A673 (cell line): ENCODE data around the gene EXD2. TPM values are rescaled to one million over a fixed set of nuclear protein-coding genes. Genes with fewer than 3 reads are reported as not detected.
"Not testable (repeated sequence)": the region's sequence is repeated elsewhere in the genome, so short reads cannot be mapped to it uniquely, and the experiment has no call there.

ENCODE experiments used
- BruUV-seq: library from RNA; stranded (reverse); fragments of 400-500 nt; replicated peaks from 2 replicates; lab custom pipeline; 2021; lab: Mats Ljungman, UMichigan
- CTCF ChIA-PET: fragments of 300-600 bp; sonication (Branson Sonifier 250); formaldehyde crosslinking; loops from one replicate; lab custom pipeline; 2022; ENCODE audit warnings: antibody characterized with exemption; lab: Charles Lee
- POLR2A ChIA-PET: fragments of 300-600 bp; sonication (Branson Sonifier 250); formaldehyde crosslinking; loops from one replicate; lab custom pipeline; 2022; ENCODE audit warnings: antibody characterized with exemption; ENCODE audit not compliant: low non-redundant PET; lab: Charles Lee
- DNase-seq: peaks from one replicate; pipeline ENCODE4 v3.0.0-alpha.2; 2015; ENCODE audit warnings: low spot score
- H3K27ac ChIP-seq: fragments of 200-600 bp; sonication (generic); 2 replicates; pipeline ENCODE4 v1.5.1; 2016; ENCODE audit warnings: mixed run types, low read depth, mild to moderate bottlenecking, mixed read lengths, antibody characterized with exemption, low read length; ENCODE audit not compliant: poor library complexity, severe bottlenecking
- H3K27me3 ChIP-seq: fragments of 200-600 bp; sonication (generic); replicated peaks from 2 replicates; pipeline ENCODE4 v1.6.1; 2017; ENCODE audit warnings: mixed run types, low read depth, mild to moderate bottlenecking, mixed read lengths, antibody characterized with exemption, low read length; ENCODE audit not compliant: insufficient read depth, poor library complexity
- H3K36me3 ChIP-seq: fragments of 200-600 bp; sonication (generic); 2 replicates; pipeline ENCODE4 v1.6.1; 2016; ENCODE audit warnings: mixed run types, mild to moderate bottlenecking, mixed read lengths, antibody characterized with exemption, low read length; ENCODE audit not compliant: insufficient read depth, poor library complexity, severe bottlenecking
- H3K4me1 ChIP-seq: fragments of 200-600 bp; sonication (generic); 2 replicates; pipeline ENCODE4 v1.6.1; 2017; ENCODE audit warnings: mixed run types, mild to moderate bottlenecking, mixed read lengths, antibody characterized with exemption, low read length; ENCODE audit not compliant: insufficient read depth, poor library complexity, severe bottlenecking
- H3K4me3 ChIP-seq: fragments of 200-600 bp; sonication (generic); 2 replicates; pipeline ENCODE4 v1.5.1; 2016; ENCODE audit warnings: low read depth, mixed run types, mild to moderate bottlenecking, mixed read lengths, low read length; ENCODE audit not compliant: poor library complexity, severe bottlenecking
- H3K9me3 ChIP-seq: fragments of 200-600 bp; sonication (generic); 2 replicates; pipeline ENCODE4 v1.6.1; 2016; ENCODE audit warnings: mixed run types, low read depth, mild to moderate bottlenecking, mixed read lengths, antibody characterized with exemption, low read length; ENCODE audit not compliant: poor library complexity, severe bottlenecking
- EZH2 ChIP-seq: fragments of 200-600 bp; sonication (generic); IDR thresholded peaks from 2 replicates; pipeline ENCODE4 v1.6.1; 2017; ENCODE audit warnings: borderline replicate concordance, low read depth, mild to moderate bottlenecking, mixed read lengths, antibody characterized with exemption, low read length; ENCODE audit not compliant: poor library complexity, severe bottlenecking
- intact Hi-C: fragments of 100-400 bp; cut with micrococcal nuclease; formaldehyde crosslinking; loops from one replicate; pipeline ENCODE4 v1.10.0; 2022; ENCODE audit not compliant: unreplicated experiment
- total RNA-seq: library from RNA; stranded (reverse); gene quantifications from 2 replicates; pipeline ENCODE4 v1.2.3, GENCODE V29; 2021
- TF ChIP-seq, protein P1 (sequence below): fragments of 300-800, 200-600 bp; sonication (generic); conservative IDR thresholded peaks from 2 replicates; pipeline ENCODE4 v1.5.1; 2017; ENCODE audit warnings: low read depth, mild to moderate bottlenecking, antibody characterized with exemption, low read length, moderate library complexity, mixed read lengths

EXD2 gene
- total RNA-seq, 1 experiment from 2014 or later = 8.1 TPM

DNA sequence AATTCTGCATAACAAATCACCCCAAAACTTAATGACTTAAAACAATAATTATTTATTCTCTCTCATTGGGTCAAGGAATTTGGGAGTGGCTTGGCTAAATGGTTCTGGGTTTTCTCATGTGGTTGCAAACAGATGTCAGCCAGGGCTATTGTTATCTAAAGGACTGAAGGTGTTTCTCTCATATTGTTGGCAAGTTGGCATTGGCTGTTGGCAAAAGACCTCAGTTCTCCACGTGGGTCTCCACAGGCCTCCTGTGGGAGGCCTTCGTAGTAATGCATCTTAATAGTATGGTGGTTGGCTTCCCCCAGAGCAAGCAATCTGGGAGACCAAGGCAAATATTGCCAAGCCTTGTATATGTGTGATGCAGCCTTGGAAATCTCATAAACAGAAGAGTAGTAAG, 83.0 kb downstream of the EXD2 start:
- Histone ChIP-seq H3K4me1 (no peaks in the 10 kb centered on the region), H3K27ac (no peak overlapping the region), H3K27me3 (no peaks in the 10 kb centered on the region), H3K36me3 (no peaks in the 10 kb centered on the region), H3K9me3 (no peaks in the 10 kb centered on the region), H3K4me3 (no peak overlapping the region)
- TF ChIP-seq EZH2 = no peak
- TF ChIP-seq, protein P1, sequence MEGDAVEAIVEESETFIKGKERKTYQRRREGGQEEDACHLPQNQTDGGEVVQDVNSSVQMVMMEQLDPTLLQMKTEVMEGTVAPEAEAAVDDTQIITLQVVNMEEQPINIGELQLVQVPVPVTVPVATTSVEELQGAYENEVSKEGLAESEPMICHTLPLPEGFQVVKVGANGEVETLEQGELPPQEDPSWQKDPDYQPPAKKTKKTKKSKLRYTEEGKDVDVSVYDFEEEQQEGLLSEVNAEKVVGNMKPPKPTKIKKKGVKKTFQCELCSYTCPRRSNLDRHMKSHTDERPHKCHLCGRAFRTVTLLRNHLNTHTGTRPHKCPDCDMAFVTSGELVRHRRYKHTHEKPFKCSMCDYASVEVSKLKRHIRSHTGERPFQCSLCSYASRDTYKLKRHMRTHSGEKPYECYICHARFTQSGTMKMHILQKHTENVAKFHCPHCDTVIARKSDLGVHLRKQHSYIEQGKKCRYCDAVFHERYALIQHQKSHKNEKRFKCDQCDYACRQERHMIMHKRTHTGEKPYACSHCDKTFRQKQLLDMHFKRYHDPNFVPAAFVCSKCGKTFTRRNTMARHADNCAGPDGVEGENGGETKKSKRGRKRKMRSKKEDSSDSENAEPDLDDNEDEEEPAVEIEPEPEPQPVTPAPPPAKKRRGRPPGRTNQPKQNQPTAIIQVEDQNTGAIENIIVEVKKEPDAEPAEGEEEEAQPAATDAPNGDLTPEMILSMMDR = no peak
- no TSS peak for BruUV-seq
- ChIA-PET CTCF (no interaction called here), POLR2A (no interaction called here)
- intact Hi-C loops = no loop called here
- no peak for DNase-seq

DNA sequence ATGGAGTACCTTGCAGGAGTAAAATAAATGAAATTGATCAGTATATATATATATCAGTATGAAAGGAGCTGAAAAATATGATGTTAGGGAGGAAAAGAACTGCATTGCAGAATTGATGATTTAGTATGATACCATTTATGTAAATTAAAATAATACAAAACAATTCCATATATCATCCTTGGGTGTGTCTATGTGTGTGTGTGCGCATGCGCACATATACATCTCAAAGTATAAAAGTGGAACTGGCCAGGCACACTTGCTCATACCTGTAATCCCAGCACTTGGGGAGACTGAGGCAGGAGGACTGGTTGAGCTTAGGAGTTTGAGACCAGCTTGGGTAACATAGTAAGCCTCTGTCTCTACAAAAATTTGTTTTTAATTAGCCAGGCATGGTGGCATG, 84.0 kb downstream of the EXD2 start:
- no TSS peak for BruUV-seq
- no peak overlapping the region for H3K4me3 ChIP-seq
- no peaks in the 10 kb centered on the region for H3K27me3 ChIP-seq
- CTCF ChIA-PET = no interaction called here
- no peaks in the 10 kb centered on the region for H3K36me3 ChIP-seq
- TF ChIP-seq, protein P1 = no peak
- TF ChIP-seq EZH2 = no peak
- H3K9me3 ChIP-seq = no peaks in the 10 kb centered on the region
- no peak for DNase-seq
- H3K27ac ChIP-seq = no peak overlapping the region
- intact Hi-C loops = no loop called here
- POLR2A ChIA-PET = no interaction called here
- H3K4me1 ChIP-seq = no peaks in the 10 kb centered on the region

DNA sequence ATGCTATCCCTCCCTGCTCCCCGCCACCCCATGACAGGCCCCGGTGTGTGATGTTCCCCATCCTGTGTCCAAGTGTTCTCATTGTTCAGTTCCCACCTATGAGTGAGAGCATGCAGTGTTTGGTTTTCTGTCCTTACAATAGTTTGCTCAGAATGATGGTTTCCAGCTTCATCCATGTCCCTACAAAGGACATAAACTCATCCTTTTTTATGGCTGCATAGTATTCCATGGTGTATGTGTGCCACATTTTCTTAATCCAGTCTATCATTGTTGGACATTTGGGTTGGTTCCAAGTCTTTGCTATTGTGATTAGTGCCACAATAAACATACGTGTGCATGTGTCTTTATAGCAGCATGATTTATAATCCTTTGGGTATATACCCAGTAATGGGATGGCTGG, 86.1 kb downstream of the EXD2 start:
- CTCF ChIA-PET, POLR2A ChIA-PET, H3K36me3 ChIP-seq, H3K4me1 ChIP-seq, H3K27me3 ChIP-seq, H3K9me3 ChIP-seq, BruUV-seq, intact Hi-C loops, DNase-seq, H3K27ac ChIP-seq, H3K4me3 ChIP-seq: not testable (repeated sequence)

DNA sequence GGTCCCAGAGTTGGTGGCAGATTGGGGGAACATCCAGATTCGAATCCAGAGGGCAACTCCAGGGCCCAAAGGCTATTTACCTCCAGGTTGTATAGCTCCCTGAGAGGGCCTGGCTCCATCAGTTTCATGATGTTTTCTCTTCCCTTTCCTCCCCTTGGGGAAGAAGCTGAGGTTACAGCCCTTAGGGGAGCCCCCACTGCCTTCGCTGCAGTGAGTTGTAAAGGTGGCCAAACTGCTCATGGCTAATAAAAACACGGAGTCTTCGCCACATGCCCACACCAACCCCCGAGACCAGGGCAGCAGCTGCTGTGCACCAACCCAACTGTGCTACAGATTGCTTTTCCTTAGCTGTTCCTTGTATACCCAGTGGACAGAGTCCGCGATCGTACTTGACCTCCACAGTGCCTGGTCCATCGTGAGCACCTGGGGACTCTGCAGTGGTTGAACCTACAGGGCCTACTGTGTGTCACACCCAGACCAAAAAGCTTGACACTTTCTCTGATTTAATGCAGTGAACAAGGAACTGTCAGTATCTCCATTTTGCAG, 89.5 kb downstream of the EXD2 start:
- POLR2A ChIA-PET = no interaction called here
- no peak for DNase-seq

More for the DNA sequence above, 89.5 kb downstream of the EXD2 start:
- H3K4me3 ChIP-seq = no peak overlapping the region
- BruUV-seq = no TSS peak
- no peaks in the 10 kb centered on the region for H3K9me3 ChIP-seq
- intact Hi-C loops = no loop called here
- no peaks in the 10 kb centered on the region for H3K27me3 ChIP-seq
- H3K27ac ChIP-seq = no peak overlapping the region
- H3K36me3 ChIP-seq = no peaks in the 10 kb centered on the region
- CTCF ChIA-PET = no interaction called here
- TF ChIP-seq EZH2 = no peak
- TF ChIP-seq, protein P1 = no peak
- H3K4me1 ChIP-seq = no peaks in the 10 kb centered on the region
